Testis (tissue), 3 donors: ENCODE results near the gene GRID2. TPM values are rescaled to one million over a fixed set of nuclear protein-coding genes. Genes with fewer than 3 reads are reported as not detected.

Experiments used
- DNase-seq: peaks from one replicate; pipeline ENCODE4 v3.0.0-alpha.2; 2019
- H3K27ac ChIP-seq, 2 donors: fragments of 200-600 bp; sonication (generic); one replicate each; pipeline ENCODE4 v1.5.1; 2019
- H3K27me3 ChIP-seq: fragments of 200-600 bp; sonication (generic); one replicate; pipeline ENCODE4 v1.5.1; 2019
- H3K36me3 ChIP-seq: fragments of 200-600 bp; sonication (generic); one replicate; pipeline ENCODE4 v1.5.1; 2017; ENCODE audit warnings: low read depth; ENCODE audit errors: missing control alignments
- H3K4me1 ChIP-seq: fragments of 200-600 bp; sonication (generic); one replicate; pipeline ENCODE4 v1.5.1; 2019
- H3K4me3 ChIP-seq, 2 donors: fragments of 200-600 bp; sonication (generic); one replicate each; pipeline ENCODE4 v1.5.1; 2017 to 2019
- H3K9me3 ChIP-seq: fragments of 200-600 bp; sonication (generic); one replicate; pipeline ENCODE4 v1.5.1; 2017
- POLR2A ChIP-seq: fragments of 450-650 bp; IDR thresholded peaks from one replicate; pipeline ENCODE4 v1.6.1; 2017; ENCODE audit warnings: antibody characterized with exemption, mild to moderate bottlenecking, moderate library complexity
- WGBS, 2 donors: methylation state at CpG; one replicate each; pipeline ENCODE4 v1.1.5; 2018; 5-methylcytosine and 5-hydroxymethylcytosine counted together
- intact Hi-C: fragments of 100-400 bp; cut with DNase I; formaldehyde crosslinking; loops from one replicate; pipeline ENCODE4 v1.15.1; 2023; ENCODE audit warnings: low total_unique reads
- polyA plus RNA-seq: library from polyadenylated mRNA; stranded (reverse); fragments of 350-450 nt; fragmentation: Illumina TruSeq; extraction: RNeasy Lipid Tissue Mini Kit (QIAGEN cat#74804); gene quantifications from one replicate; pipeline ENCODE4 v1.2.3, GENCODE V29; 2014; ENCODE audit warnings: low read depth, low replicate concordance; ENCODE audit not compliant: insufficient read depth
- total RNA-seq, 2 donors: library from RNA; depleted of rRNA; stranded (reverse); fragments of >200 nt; gene quantifications; one replicate each; pipeline ENCODE4 v1.2.3, GENCODE V29; 2016
- TF ChIP-seq, protein P1 (sequence below), 3 experiments: fragments of 450-650 bp in 2 of 3; fragments of 200-600 bp in 1 of 3; sonication (generic) in 1 of 3; IDR thresholded peaks; one replicate each; pipeline ENCODE4 v1.5.1; 2016 to 2019; ENCODE audit warnings: antibody characterized with exemption in 3 of 3, mild to moderate bottlenecking in 2 of 3, moderate library complexity in 1 of 3

GRID2 gene
- total and polyA plus RNA-seq, 3 donors from 2014 or later = 27.1 to 34.6 (median 32.7) TPM

- Histone ChIP-seq H3K27ac (no peak overlapping the region), H3K36me3 (no peaks in the 10 kb centered on the region), H3K4me1 (no peaks in the 10 kb centered on the region), H3K4me3 (no peak overlapping the region), H3K27me3 (no peaks in the 10 kb centered on the region), H3K9me3 (no peaks in the 10 kb centered on the region)
- TF ChIP-seq, protein P1, sequence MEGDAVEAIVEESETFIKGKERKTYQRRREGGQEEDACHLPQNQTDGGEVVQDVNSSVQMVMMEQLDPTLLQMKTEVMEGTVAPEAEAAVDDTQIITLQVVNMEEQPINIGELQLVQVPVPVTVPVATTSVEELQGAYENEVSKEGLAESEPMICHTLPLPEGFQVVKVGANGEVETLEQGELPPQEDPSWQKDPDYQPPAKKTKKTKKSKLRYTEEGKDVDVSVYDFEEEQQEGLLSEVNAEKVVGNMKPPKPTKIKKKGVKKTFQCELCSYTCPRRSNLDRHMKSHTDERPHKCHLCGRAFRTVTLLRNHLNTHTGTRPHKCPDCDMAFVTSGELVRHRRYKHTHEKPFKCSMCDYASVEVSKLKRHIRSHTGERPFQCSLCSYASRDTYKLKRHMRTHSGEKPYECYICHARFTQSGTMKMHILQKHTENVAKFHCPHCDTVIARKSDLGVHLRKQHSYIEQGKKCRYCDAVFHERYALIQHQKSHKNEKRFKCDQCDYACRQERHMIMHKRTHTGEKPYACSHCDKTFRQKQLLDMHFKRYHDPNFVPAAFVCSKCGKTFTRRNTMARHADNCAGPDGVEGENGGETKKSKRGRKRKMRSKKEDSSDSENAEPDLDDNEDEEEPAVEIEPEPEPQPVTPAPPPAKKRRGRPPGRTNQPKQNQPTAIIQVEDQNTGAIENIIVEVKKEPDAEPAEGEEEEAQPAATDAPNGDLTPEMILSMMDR (IDR thresholded peaks at IDR 0.05) = no peak
- TF ChIP-seq POLR2A = no peak
- intact Hi-C loops = no loop called here
- no peak for DNase-seq
- WGBS, 2 donors = 62 to 66% methylated on average over 7 of the region's 7 CpGs
Measured at GRCh38 chr4:92455329-92455839, 151.6 kb downstream of the GRID2 start.

GRCh38 chr4:92455951-92456350, 152.2 kb downstream of the GRID2 start:
- Histone ChIP-seq H3K27ac (no peak overlapping the region), H3K4me1 (no peaks in the 10 kb centered on the region), H3K4me3 (no peak overlapping the region), H3K36me3 (no peaks in the 10 kb centered on the region), H3K9me3 (no peaks in the 10 kb centered on the region), H3K27me3 (no peaks in the 10 kb centered on the region)
- DNase-seq = no peak
- no peak for TF ChIP-seq POLR2A
- 43 to 61% methylated on average over 2 of the region's 2 CpGs for WGBS, 2 donors
- intact Hi-C loops = no loop called here

DNA sequence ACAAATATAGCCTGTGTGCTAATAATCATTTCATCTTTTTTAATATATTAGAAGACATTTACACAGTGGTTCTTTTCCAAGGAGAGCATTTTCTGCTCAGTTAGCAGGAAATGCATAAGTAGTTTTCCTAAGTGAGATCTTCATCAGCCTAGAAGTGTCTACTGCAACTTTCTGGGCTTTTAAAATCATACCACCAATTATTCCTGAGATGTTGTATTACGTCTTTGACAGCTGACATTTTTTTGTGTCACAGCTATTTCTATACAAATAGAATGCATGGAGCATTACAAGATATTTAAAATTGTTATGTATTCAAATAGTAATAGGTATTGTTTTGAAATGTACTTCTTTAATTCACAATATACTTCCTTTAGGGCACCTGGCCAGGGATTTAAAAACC, 158.0 kb downstream of the GRID2 start:
- H3K27me3 ChIP-seq = no peaks in the 10 kb centered on the region
- no peaks in the 10 kb centered on the region for H3K9me3 ChIP-seq
- no peak for TF ChIP-seq POLR2A
- TF ChIP-seq, protein P1 (IDR thresholded peaks at IDR 0.05) = no peak
- 70 to 79% methylated on average over 1 of the region's 1 CpG for WGBS, 2 donors
- H3K4me1 ChIP-seq = no peaks in the 10 kb centered on the region
- intact Hi-C loops = no loop called here
- no peak for DNase-seq
- H3K36me3 ChIP-seq = no peaks in the 10 kb centered on the region
- no peak overlapping the region for H3K4me3 ChIP-seq
- H3K27ac ChIP-seq = no peak overlapping the region

- Histone ChIP-seq H3K4me3 (no peak overlapping the region), H3K27ac (no peak overlapping the region), H3K27me3 (no peaks in the 10 kb centered on the region), H3K9me3 (no peaks in the 10 kb centered on the region), H3K4me1 (no peaks in the 10 kb centered on the region), H3K36me3 (no peaks in the 10 kb centered on the region)
- intact Hi-C loops = no loop called here
- no peak for DNase-seq
- WGBS, 2 donors = 50 to 75% methylated on average over 1 of the region's 1 CpG
- TF ChIP-seq, protein P1 (IDR thresholded peaks at IDR 0.05) = no peak
- no peak for TF ChIP-seq POLR2A
Measured at GRCh38 chr4:92477298-92477697, 173.5 kb downstream of the GRID2 start.

DNA sequence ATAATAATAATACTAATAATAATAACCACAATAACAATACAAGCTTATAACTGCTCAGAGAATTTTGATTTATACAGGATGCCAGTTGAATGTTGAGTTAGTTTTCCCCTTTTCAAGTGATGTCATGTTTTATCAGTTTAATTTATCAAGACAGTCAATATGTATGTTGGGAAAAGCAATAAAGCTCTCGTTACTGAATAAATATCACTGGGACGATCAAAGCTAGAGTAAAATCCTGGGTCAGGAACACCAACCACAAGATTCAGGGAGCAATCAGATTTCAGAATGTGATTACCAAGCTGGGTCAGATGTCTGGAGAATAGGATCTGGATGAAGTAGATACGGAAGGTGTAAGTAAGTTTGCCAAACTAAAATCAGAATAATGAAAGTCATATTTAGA, 179.6 kb downstream of the GRID2 start:
- Histone ChIP-seq H3K4me1 (no peaks in the 10 kb centered on the region), H3K36me3 (no peaks in the 10 kb centered on the region), H3K27me3 (no peaks in the 10 kb centered on the region), H3K9me3 (no peaks in the 10 kb centered on the region), H3K27ac (no peak overlapping the region), H3K4me3 (no peak overlapping the region)
- no peak for DNase-seq
- 82 to 91% methylated on average over 3 of the region's 3 CpGs for WGBS, 2 donors
- TF ChIP-seq, protein P1 (IDR thresholded peaks at IDR 0.05) = no peak
- no peak for TF ChIP-seq POLR2A
- intact Hi-C loops = no loop called here
